ENCODE results near the gene GCSAML. TPM values are rescaled to one million over a fixed set of nuclear protein-coding genes. Genes with fewer than 3 reads are reported as not detected.

GCSAML gene
- polyA plus RNA-seq, 3 donors, result 0.16 TPM; not detected in 2

- Mint-ChIP-seq H3K9me3 (peaks cover 2 to 13% (median 7%) of the 10 kb centered on the region in 7 donors), H3K4me1 (peaks cover 5% of the 10 kb centered on the region), H3K36me3 (no peaks in the 10 kb centered on the region), H3K27me3 (ENCODE audit: low read depth in 3 of 3) (peaks cover 0 to 6% (median 2%) of the 10 kb centered on the region in 3 donors), H3K4me3 (no peak overlapping the region), H3K27ac (no peak overlapping the region)
- WGBS (ENCODE audit: insufficient coverage), result no CpG with 5 or more reads among the region's 1 CpG
- Histone ChIP-seq H3K9me3 (replicated peaks in 1 of 2; ENCODE audit: control insufficient read depth in 1 of 2, insufficient read depth in 1 of 2, low read length in 2 of 2) (no peaks in the 10 kb centered on the region), H2AFZ (ENCODE audit: insufficient read depth, low read depth, low read length, poor library complexity, severe bottlenecking) (no peak overlapping the region), H3K9ac (ENCODE audit: insufficient read depth, low read length, poor library complexity, severe bottlenecking) (no peak overlapping the region), H3K27me3 (ENCODE audit: control insufficient read depth in 2 of 2, insufficient read depth in 2 of 2, low read length in 2 of 2) (no peaks in the 10 kb centered on the region), H3K4me3 (replicated peaks in 1 of 3; ENCODE audit: low read depth in 2 of 3, low read length in 3 of 3) (no peak overlapping the region), H3K4me2 (replicated peaks; ENCODE audit: extremely low read depth, low read length, poor library complexity, severe bottlenecking) (no peak overlapping the region), H3K4me1 (ENCODE audit: control insufficient read depth in 1 of 2, insufficient read depth in 2 of 2, low read length in 2 of 2) (no peaks in the 10 kb centered on the region), H3K36me3 (replicated peaks in 1 of 2; ENCODE audit: control insufficient read depth in 1 of 2, insufficient read depth in 2 of 2, low read length in 2 of 2) (no peaks in the 10 kb centered on the region), H4K20me1 (ENCODE audit: insufficient read depth, low read length) (no peaks in the 10 kb centered on the region), H3K79me2 (ENCODE audit: insufficient read depth, low read length) (no peaks in the 10 kb centered on the region), H3K27ac (ENCODE audit: low read depth in 1 of 2, low read length in 2 of 2) (no peak overlapping the region)
- intact Hi-C loops (cut with micrococcal nuclease), result loop anchor here in 1 of 2 donors (10.0 kb wide), 1 partner anchor 369 kb away; no protein-coding TSS in a partner anchor
- DNase-seq, result no peak
- TF ChIP-seq CTCF (IDR thresholded peaks at IDR 0.05), result no peak
Observed at GRCh38 chr1:247574236-247574635, 25.3 kb downstream of the GCSAML start.

GRCh38 chr1:247574664-247575063, 25.7 kb downstream of the GCSAML start:
- Histone ChIP-seq H3K4me3 (replicated peaks in 1 of 3; ENCODE audit: low read depth in 2 of 3, low read length in 3 of 3) (no peak overlapping the region), H3K36me3 (replicated peaks in 1 of 2; ENCODE audit: control insufficient read depth in 1 of 2, insufficient read depth in 2 of 2, low read length in 2 of 2) (no peaks in the 10 kb centered on the region), H3K4me1 (ENCODE audit: control insufficient read depth in 1 of 2, insufficient read depth in 2 of 2, low read length in 2 of 2) (no peaks in the 10 kb centered on the region), H3K27ac (ENCODE audit: low read depth in 1 of 2, low read length in 2 of 2) (no peak overlapping the region), H3K9me3 (replicated peaks in 1 of 2; ENCODE audit: control insufficient read depth in 1 of 2, insufficient read depth in 1 of 2, low read length in 2 of 2) (no peaks in the 10 kb centered on the region), H3K9ac (ENCODE audit: insufficient read depth, low read length, poor library complexity, severe bottlenecking) (no peak overlapping the region), H2AFZ (ENCODE audit: insufficient read depth, low read depth, low read length, poor library complexity, severe bottlenecking) (no peak overlapping the region), H4K20me1 (ENCODE audit: insufficient read depth, low read length) (no peaks in the 10 kb centered on the region), H3K27me3 (ENCODE audit: control insufficient read depth in 2 of 2, insufficient read depth in 2 of 2, low read length in 2 of 2) (no peaks in the 10 kb centered on the region), H3K4me2 (replicated peaks; ENCODE audit: extremely low read depth, low read length, poor library complexity, severe bottlenecking) (no peak overlapping the region), H3K79me2 (ENCODE audit: insufficient read depth, low read length) (no peaks in the 10 kb centered on the region)
- peak in 2 of 3 donors; percentile 8 to 48 for DNase-seq
- intact Hi-C loops (cut with micrococcal nuclease), result loop anchor here in 1 of 2 donors (10.0 kb wide), 1 partner anchor 370 kb away; no protein-coding TSS in a partner anchor
- TF ChIP-seq CTCF (IDR thresholded peaks at IDR 0.05), result no peak
- H3K4me1 Mint-ChIP-seq, result peaks cover 5% of the 10 kb centered on the region
- peaks cover 0 to 6% (median 2%) of the 10 kb centered on the region in 3 donors for H3K27me3 Mint-ChIP-seq (ENCODE audit: low read depth in 3 of 3)
- H3K36me3 Mint-ChIP-seq, result no peaks in the 10 kb centered on the region
- peaks cover 2 to 11% (median 7%) of the 10 kb centered on the region in 7 donors for H3K9me3 Mint-ChIP-seq
- no peak overlapping the region for H3K27ac Mint-ChIP-seq
- H3K4me3 Mint-ChIP-seq, result no peak overlapping the region
